Measurements from ENCODE around the gene ITIH4. TPM values are rescaled to one million over a fixed set of nuclear protein-coding genes. Genes with fewer than 3 reads are reported as not detected.

Gene ITIH4
- total and polyA plus RNA-seq, 2 of the 13 experiments (the other 11 are each of a cell fraction or from before 2014, with no cell fraction given): 2.7 to 5.3 TPM

DNA sequence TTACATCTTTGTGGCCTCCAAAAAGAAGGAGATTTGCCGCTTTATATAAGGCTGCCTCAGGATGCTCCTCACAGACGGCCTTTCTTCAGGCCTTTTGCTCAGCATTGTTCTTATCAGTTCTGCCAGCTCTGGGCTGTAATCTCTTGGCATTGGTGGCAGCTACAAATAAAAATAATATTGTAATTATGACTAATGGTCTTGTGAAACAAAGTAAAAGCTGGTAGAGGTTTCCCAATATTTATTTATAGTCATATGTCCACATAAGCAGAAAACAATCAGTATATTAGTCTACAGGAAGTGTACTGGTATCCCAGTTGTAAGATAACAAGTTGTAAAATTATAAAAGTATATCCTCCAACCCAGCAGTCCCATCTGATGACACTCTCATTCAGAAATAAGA lies 67.0 kb downstream of the ITIH4 start:
- Histone ChIP-seq H3K9me3 (ENCODE audit: low read length) (no peaks in the 10 kb centered on the region), H2AFZ (ENCODE audit: low read length) (no peak overlapping the region), H4K20me1 (ENCODE audit: insufficient read depth, low read length) (no peaks in the 10 kb centered on the region), H3K4me3 (replicated peaks in 1 of 3; ENCODE audit: insufficient read depth in 1 of 3, low read depth in 2 of 3, low read length in 3 of 3) (no peak overlapping the region), H3K4me2 (ENCODE audit: low read depth, low read length) (no peak overlapping the region), H3K4me1 (ENCODE audit: insufficient read depth, low read length) (peaks cover 7% of the 10 kb centered on the region), H3K27ac (ENCODE audit: extremely low read length, insufficient read depth, low read length) (no peak overlapping the region), H3K27me3 (ENCODE audit: control insufficient read depth in 1 of 2, insufficient read depth in 2 of 2, low read length in 2 of 2) (no peaks in the 10 kb centered on the region), H3K9ac (ENCODE audit: insufficient read depth, low read depth, low read length) (no peak overlapping the region), H3K36me3 (replicated peaks in 1 of 2; ENCODE audit: control insufficient read depth in 1 of 2, insufficient read depth in 2 of 2, low read length in 2 of 2) (peaks cover 13 to 61% of the 10 kb centered on the region in 2 experiments), H3K79me2 (ENCODE audit: insufficient read depth, low read length) (peaks cover 3% of the 10 kb centered on the region)
- in situ Hi-C loops (cut with HindIII; ENCODE audit: extremely low pct_ligation_motif_present, low pct_unique_long_range_greater_than_20kb) (no loop called here), intact Hi-C loops (cut with micrococcal nuclease; ENCODE audit: unreplicated experiment) (no loop called here)
- POLR2A ChIA-PET: no interaction called here
- TF ChIP-seq TOE1 (CRISPR knock-in tag; IDR thresholded peaks at IDR 0.05): no peak
- no peak for TF ChIP-seq ZNF773 (CRISPR knock-in tag; IDR thresholded peaks at IDR 0.05; ENCODE audit: borderline replicate concordance)
- ATAC-seq: no peak
- BruUV-seq (replicated peaks): no TSS peak
- no peak for DNase-seq (ENCODE audit: low spot score)
- no peak for FAIRE-seq
- 98% methylated on average over 2 of the region's 2 CpGs for WGBS (ENCODE audit: low lambda C conversion rate)
- CTCF ChIA-PET (ENCODE audit: low intra/inter-chr PET ratio, low total read pairs): no interaction called here

Small RNA genes within 50 kb of the gene (microRNA-seq; reads per million reads assigned to microRNA genes)
- not detected for gene MIR8064

Small RNA genes within 50 kb of the gene (small RNA-seq; reads per million reads assigned to genes)
- gene MIR8064 (ENCODE audit: insufficient read depth in 2 of 3, insufficient read length in 3 of 3, low read depth in 2 of 3, low replicate concordance in 1 of 3): 0 reads per million in 3 experiments
- gene MUSTN1 (ENCODE audit: insufficient read depth in 2 of 3, insufficient read length in 3 of 3, low read depth in 2 of 3, low replicate concordance in 1 of 3): 0 reads per million in 3 experiments

Other genes starting within 250 kb of the ITIH4 start
- gene PBRM1, start 144.8 kb downstream of the ITIH4 start, total RNA-seq (2016; rRNA removed; fragmentation: Illumina TruSeq; extraction: Trizol): 33.2 and 47.0 TPM in 2 replicates
- 9.6 and 10.9 TPM in 2 replicates for gene PBRM1, start 144.8 kb downstream of the ITIH4 start, polyA plus RNA-seq (2011; rRNA removed)
- gene GNL3, start 144.6 kb downstream of the ITIH4 start, total RNA-seq (2016; rRNA removed; fragmentation: Illumina TruSeq; extraction: Trizol): 257 and 281 TPM in 2 replicates
- gene GNL3, start 144.6 kb downstream of the ITIH4 start, polyA plus RNA-seq (2011; rRNA removed): 91.7 and 129 TPM in 2 replicates
- 65.1 and 110 TPM in 2 replicates for gene GLT8D1, start 124.9 kb downstream of the ITIH4 start, total RNA-seq (2016; rRNA removed; fragmentation: Illumina TruSeq; extraction: Trizol)
- 109 and 121 TPM in 2 replicates for gene GLT8D1, start 124.9 kb downstream of the ITIH4 start, polyA plus RNA-seq (2011; rRNA removed)
- 100 and 120 TPM in 2 replicates for gene SPCS1, start 124.6 kb downstream of the ITIH4 start, total RNA-seq (2016; rRNA removed; fragmentation: Illumina TruSeq; extraction: Trizol)
- 61.8 and 84.6 TPM in 2 replicates for gene SPCS1, start 124.6 kb downstream of the ITIH4 start, polyA plus RNA-seq (2011; rRNA removed)
- gene NEK4, start 59.7 kb downstream of the ITIH4 start, total RNA-seq (2016; rRNA removed; fragmentation: Illumina TruSeq; extraction: Trizol): 38.0 and 38.5 TPM in 2 replicates
- 16.5 and 16.7 TPM in 2 replicates for gene NEK4, start 59.7 kb downstream of the ITIH4 start, polyA plus RNA-seq (2011; rRNA removed)
- 9.8 and 12.3 TPM in 2 replicates for gene ITIH1, start 53.1 kb downstream of the ITIH4 start, total RNA-seq (2016; rRNA removed; fragmentation: Illumina TruSeq; extraction: Trizol)
- 19.6 and 46.5 TPM in 2 replicates for gene ITIH1, start 53.1 kb downstream of the ITIH4 start, polyA plus RNA-seq (2011; rRNA removed)
- gene ITIH3, start 35.9 kb downstream of the ITIH4 start, total RNA-seq (2016; rRNA removed; fragmentation: Illumina TruSeq; extraction: Trizol): 38.9 and 105 TPM in 2 replicates
- 632 and 1,233 TPM in 2 replicates for gene ITIH3, start 35.9 kb downstream of the ITIH4 start, polyA plus RNA-seq (2011; rRNA removed)
- gene MUSTN1, start 4.3 kb upstream of the ITIH4 start, total RNA-seq (2016; rRNA removed; fragmentation: Illumina TruSeq; extraction: Trizol): 1.3 and 1.4 TPM in 2 replicates
- gene MUSTN1, start 4.3 kb upstream of the ITIH4 start, polyA plus RNA-seq (2011; rRNA removed): 0.60 and 0.84 TPM in 2 replicates
- gene STIMATE, start 66.9 kb upstream of the ITIH4 start, total RNA-seq (2016; rRNA removed; fragmentation: Illumina TruSeq; extraction: Trizol): 8.7 and 11.7 TPM in 2 replicates
- gene STIMATE, start 66.9 kb upstream of the ITIH4 start, polyA plus RNA-seq (2011; rRNA removed): 5.7 and 6.2 TPM in 2 replicates
- gene SFMBT1, start 215.4 kb upstream of the ITIH4 start, total RNA-seq (2016; rRNA removed; fragmentation: Illumina TruSeq; extraction: Trizol): 12.8 and 15.6 TPM in 2 replicates
- gene SFMBT1, start 215.4 kb upstream of the ITIH4 start, polyA plus RNA-seq (2011; rRNA removed): 3.8 and 4.0 TPM in 2 replicates

All from HepG2 (cell line).